ENCODE data around the gene SHLD1.
"Not testable (repeated sequence)": the region's sequence is repeated elsewhere in the genome, so short reads cannot be mapped to it uniquely, and the experiment has no call there.

Gene SHLD1

GRCh38 chr20:5781798-5782750 lies 31.9 kb downstream of the SHLD1 start:
- no peak for DNase-seq

DNA sequence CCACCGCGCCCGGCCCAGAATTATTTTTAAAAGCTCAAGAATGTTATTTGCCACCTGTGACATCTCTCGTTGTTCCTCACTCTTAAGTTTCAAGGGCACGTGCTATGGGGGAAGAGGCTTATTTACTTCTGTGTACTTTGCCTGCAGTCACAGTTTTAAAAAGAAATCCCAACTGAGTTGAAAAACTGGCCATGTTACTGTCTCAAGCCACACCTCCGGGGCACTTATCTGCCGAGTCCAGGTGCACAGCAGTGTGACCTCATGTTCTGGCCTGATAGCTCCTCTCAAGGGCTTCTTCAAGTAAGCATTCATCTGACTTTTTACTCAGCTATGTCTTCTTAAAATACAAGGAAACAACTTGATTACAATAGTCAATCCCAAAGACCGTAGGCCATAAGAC lies 34.5 kb downstream of the SHLD1 start:
- no peak for DNase-seq

- DNase-seq: no peak
Observed at GRCh38 chr20:5785146-5785545, 34.9 kb downstream of the SHLD1 start.

- peak; percentile 5 for DNase-seq
Observed at GRCh38 chr20:5786930-5787795, 37.0 kb downstream of the SHLD1 start.

DNA sequence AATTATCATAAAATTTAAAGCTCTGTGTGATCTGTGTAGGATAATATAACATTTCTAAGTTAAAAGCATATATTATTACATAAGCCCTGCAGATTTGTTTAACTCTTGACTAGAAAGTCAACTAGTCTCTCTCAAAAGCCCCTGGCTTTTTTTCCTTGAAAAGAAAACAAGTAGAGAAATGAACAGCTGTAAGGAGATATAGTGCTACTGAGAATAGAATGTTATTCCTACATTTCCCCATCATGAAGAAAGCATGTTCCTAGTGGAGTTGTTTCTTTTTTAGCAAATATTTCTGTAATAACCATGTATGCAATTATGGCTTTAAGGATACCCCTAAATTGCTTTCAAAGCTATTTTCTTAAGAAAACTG lies 37.6 kb downstream of the SHLD1 start:
- no peak for DNase-seq

DNA sequence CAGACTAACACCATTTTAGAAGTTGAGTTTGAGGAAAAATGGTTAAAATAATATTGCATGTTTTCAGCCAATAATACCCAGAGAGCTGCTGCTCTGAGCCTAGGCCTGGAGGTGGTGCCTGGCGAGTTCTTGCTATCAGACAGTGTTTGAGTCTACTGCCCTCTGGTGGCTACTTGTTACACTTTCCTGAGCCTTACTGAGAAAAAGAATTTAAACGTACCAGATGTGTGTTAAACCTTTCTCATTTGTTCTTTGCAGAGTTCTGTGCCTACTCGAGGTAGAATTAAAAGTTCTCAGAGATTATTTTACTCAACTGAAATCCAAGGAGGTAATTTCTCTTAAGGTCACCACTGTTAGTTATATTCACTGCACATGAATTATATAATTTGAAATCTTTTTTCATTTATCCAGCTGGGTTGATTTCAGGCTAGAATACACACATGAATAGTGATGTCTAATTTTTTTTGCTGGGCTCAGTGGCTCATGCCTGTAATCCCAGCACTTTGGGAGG lies 38.2 kb downstream of the SHLD1 start:
- DNase-seq: peak; percentile 90

DNA sequence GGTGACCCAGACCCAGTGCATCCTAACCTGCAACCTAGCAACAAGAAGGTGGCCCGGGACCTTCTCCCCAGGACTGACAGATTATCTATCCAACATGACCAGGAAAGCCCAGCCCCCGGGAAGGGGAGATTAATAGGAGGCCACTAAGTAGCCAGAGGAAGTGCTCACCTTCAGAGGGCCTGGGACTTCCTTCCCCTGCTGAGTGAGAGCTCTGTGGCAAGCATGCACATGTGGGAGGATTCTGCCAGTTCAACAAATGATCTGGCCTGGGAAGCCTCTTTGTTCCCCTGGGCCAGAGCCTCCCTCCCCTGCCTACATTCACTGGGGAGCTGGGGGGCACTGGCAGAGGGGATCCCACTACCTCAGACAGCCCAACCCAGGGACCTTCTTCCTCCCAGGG lies 39.6 kb downstream of the SHLD1 start:
- no peak for DNase-seq

DNA sequence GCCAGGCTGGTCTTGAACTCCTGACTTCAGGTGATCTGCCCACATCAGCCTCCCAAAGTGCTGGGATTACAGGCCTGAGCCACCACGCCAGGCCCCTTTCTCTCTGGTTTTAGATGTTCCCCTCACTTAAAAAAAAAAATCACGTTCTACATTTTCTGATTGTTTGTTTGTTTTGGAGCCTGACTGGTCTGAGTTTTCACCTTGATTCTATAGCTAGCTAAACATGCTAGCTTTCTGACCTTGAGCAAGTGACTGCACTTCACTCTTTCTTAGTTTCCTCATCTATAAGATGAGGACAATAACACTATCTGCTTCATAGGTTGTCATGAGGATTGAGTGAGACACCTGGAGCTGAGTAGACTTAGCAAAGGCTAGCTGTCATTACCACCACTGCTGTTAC lies 43.7 kb downstream of the SHLD1 start:
- DNase-seq: no peak

DNA sequence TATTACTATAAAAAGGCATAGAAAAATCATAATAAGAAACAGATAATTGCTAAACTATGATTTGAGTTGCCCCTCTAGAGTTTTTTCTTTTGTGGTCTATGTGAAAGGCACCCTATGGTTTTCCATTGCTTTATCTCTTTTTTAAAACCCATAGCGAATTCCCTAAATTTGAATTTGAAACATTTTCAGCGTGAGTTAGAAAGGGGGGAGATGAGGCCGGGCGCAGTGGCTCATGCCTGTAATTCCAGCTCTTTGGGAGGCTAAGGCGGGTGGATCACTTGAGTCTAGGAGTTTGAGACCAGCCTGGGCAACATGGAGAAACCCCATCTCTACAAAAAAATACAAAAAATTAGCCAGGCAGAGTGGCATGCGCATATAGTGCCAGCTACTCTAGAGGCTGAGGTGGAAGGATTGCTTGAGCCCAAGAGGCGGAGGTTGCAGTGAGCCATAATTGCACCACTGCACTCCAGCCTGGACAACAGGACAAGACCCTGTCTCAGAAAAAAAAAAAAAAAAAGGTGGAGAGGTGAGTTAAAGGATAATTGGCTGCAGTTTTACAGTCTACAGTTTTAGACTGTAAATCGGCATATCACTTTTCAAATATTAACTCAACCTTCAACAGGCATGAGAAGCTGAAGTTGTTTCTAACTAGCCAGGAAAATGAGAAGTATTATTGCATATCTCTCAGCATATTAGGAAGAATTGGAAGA lies 46.3 kb downstream of the SHLD1 start:
- no peak for DNase-seq

- no peak for DNase-seq
Observed at GRCh38 chr20:5797165-5797564, 47.0 kb downstream of the SHLD1 start.

GRCh38 chr20:5797843-5798462 lies 47.8 kb downstream of the SHLD1 start:
- no peak for DNase-seq

DNA sequence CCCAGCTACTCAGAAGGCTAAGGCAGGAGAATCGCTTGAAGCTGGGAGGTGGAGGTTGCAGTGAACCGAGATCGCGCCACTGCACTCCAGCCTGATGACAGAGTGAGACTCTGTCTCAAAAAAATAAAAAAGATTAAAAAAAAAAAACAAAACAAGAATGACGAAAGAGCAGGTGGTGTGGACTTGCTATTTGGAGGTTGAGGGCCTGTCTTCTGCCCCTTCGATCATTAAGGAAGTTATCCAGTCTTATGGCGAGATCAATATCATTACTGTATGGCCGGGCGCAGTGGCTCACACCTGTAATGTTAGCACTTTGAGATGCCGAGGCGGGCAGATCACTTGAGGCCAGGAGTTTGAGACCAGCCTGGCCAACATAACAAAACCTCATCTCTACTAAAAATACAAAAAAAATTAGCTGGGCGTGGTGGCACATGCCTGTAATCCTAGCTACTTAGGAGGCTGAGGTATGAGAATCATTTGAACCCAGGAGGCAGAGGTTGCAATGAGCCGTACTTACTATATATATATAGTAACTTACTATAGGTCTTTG lies 53.6 kb downstream of the SHLD1 start:
- not testable (repeated sequence) for DNase-seq

- DNase-seq: peak; percentile 12
Observed at GRCh38 chr20:5806457-5807263, 56.5 kb downstream of the SHLD1 start.

- DNase-seq: no peak
Observed at GRCh38 chr20:5807431-5807830, 57.2 kb downstream of the SHLD1 start.

DNA sequence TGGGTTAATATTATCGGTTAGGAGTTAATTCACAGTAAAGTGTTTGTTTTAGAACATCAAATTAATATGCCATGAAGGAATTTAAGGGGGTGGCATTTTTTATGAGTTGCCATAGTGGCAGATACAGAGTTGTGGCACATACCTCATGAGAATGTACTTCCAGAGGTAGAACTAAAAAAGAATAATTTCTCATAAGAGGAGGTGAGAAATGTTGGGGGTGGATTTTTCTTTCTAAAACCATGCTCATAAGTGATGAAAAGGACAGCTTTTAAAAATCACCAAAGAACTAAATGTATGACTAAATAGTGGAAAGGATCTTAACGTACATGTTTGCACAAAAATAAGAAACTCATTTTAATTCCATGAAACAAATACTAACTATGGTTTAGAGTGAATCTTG lies 58.7 kb downstream of the SHLD1 start:
- no peak for DNase-seq

- DNase-seq: no peak
Observed at GRCh38 chr20:5809495-5809894, 59.3 kb downstream of the SHLD1 start.

DNA sequence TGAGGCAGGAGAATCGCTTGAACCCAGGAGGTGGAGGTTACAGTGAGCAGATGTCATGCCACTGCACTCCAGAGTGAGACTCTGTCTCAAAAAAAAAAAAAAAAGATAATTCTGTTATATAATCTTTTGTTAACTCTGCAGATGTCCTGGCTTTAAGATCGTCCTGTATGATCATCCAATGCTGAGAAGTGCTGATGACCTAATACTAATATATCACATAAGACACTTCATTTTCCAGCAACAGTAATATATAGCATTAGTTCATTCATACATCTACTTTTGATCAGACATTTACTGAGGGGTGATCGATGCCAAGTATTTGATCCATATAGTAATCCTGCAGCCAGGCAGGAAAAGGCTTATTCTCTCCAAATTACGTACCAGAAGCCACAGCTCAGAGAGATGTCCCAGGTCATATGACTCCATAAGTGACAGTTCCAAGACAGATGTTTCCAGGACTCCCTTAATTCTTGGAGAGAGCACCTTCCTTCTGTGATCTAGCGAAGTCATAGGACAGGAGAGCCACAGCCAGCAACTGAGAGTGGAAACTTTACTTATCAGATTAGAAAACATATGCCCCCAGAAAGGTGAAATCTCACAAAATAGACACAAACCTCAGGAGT lies 60.7 kb downstream of the SHLD1 start:
- no peak for DNase-seq

GRCh38 chr20:5811746-5812145 lies 61.5 kb downstream of the SHLD1 start:
- DNase-seq: no peak

GRCh38 chr20:5818346-5818681 lies 68.1 kb downstream of the SHLD1 start:
- DNase-seq: no peak

DNA sequence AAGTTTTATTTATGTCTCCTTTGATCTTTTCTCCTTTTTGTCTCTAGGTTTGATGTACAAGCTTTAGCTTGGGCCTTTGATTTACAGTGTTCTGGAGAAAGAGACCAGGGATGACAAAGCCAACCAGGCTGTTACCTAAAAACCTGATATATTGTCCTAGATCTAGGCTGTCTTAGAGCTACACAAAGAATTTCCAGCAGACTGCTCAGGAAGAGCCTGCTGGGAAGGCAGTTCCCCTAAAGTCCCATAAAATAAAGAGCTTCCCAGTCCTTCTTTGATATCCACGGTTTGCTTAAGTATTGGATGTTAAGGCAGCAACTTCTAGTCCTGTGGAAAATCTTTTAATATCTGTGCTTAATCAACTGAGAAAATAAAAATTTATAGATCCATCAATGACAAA lies 70.5 kb downstream of the SHLD1 start:
- no peak for DNase-seq

DNA sequence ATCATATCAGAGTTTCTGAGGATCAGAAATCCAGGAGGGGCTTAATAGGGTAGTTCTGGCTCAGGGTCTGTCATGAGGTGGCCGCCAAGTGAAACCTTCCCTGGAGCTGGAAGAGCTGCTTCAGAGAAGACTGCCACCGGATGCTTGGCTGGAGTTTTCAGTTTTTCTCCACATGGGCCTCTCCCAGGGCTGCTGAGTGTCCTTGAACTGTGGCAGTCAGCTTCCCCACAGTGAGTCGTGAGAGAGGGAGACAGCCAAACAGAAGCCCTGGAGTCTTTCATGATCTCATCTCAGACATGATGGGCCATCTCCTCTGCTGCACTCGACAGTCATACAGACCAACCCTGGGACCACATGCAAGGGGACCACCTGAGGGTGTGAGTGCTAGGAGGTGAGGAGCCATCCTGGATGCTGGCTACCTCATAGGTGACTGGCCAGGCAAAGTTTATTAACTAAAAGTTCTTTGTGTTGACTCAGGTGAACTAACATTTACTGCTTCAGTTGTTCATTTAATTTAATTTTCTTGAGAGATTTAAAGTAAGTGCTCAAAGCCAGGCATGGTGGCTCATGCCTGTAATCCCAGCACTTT lies 71.5 kb downstream of the SHLD1 start:
- no peak for DNase-seq

Measured in CD4-positive, alpha-beta T cell treated with Interleukin-12 subunit alpha and Interleukin-12 subunit beta, for 1 hour (primary cell).